B cell (primary cell): Measurements from ENCODE around the gene FOXO3. TPM values are rescaled to one million over a fixed set of nuclear protein-coding genes. Genes with fewer than 3 reads are reported as not detected.

Experiments used
- ATAC-seq: fragments of 200-7000 bp; cut with Tn5 transposase; one replicate; pipeline ENCODE4 v1.10.0; 2021; ENCODE audit warnings: low read depth, mild to moderate bottlenecking, moderate number of reproducible peaks, moderate library complexity
- CTCF ChIA-PET: fragments of 350-600 bp; sonication (Branson Sonifier 250); formaldehyde crosslinking; loops from one replicate; lab custom pipeline; 2021; ENCODE audit warnings: antibody characterized with exemption, inconsistent platforms; lab: Charles Lee
- POLR2A ChIA-PET: fragments of 350-600 bp; sonication (Branson Sonifier 250); formaldehyde crosslinking; loops from one replicate; lab custom pipeline; 2021; ENCODE audit warnings: antibody characterized with exemption; lab: Charles Lee
- DNase-seq: peaks from one replicate; pipeline ENCODE4 v3.0.0; 2013
- H2AFZ ChIP-seq: 2 replicates; pipeline ENCODE4 v1.6.1; 2012; ENCODE audit warnings: mild to moderate bottlenecking, low read depth, low read length; ENCODE audit not compliant: insufficient read depth, poor library complexity, severe bottlenecking
- H3K27ac ChIP-seq, 2 donors: 1 replicate in 1 of 2; 2 replicates in 1 of 2; pipeline ENCODE4 v1.5.1; 2012 to 2013; ENCODE audit warnings: low read length in 2 of 2, mild to moderate bottlenecking in 2 of 2, moderate library complexity in 1 of 2
- H3K27me3 ChIP-seq, 4 experiments: fragments of 200-600 bp in 1 of 4; sonication (generic) in 1 of 4; replicated peaks in 1 of 4; 1 replicate in 2 of 4; 2 replicates in 2 of 4; pipeline versions ENCODE4 v1.6.1 to v1.7.0; 2013 to 2016; ENCODE audit warnings: low read length in 3 of 4, mild to moderate bottlenecking in 2 of 4, mixed read lengths in 1 of 4, moderate library complexity in 1 of 4; ENCODE audit not compliant: insufficient read depth in 4 of 4, control insufficient read depth in 3 of 4; ENCODE audit errors: control extremely low read depth in 1 of 4
- H3K36me3 ChIP-seq, 2 experiments: replicated peaks in 1 of 2; 1 replicate in 1 of 2; 2 replicates in 1 of 2; pipeline versions ENCODE4 v1.6.1 to v1.7.1; 2013; ENCODE audit warnings: low read length in 1 of 2; ENCODE audit not compliant: insufficient read depth in 2 of 2, control insufficient read depth in 1 of 2; ENCODE audit errors: control extremely low read depth in 1 of 2, extremely low read depth in 1 of 2
- H3K4me1 ChIP-seq, 2 donors: fragments of 200-600 bp in 1 of 2; sonication (generic) in 1 of 2; 1 replicate in 1 of 2; 2 replicates in 1 of 2; pipeline versions ENCODE4 v1.5.1 to v1.6.1; 2013 to 2017; ENCODE audit warnings: low read length in 2 of 2; ENCODE audit not compliant: control insufficient read depth in 2 of 2, insufficient read depth in 2 of 2
- H3K4me2 ChIP-seq: replicated peaks from 2 replicates; pipeline ENCODE3; 2012; ENCODE audit warnings: mild to moderate bottlenecking, low read depth, low read length; ENCODE audit not compliant: poor library complexity, severe bottlenecking
- H3K4me3 ChIP-seq, 5 experiments: fragments of 200-600 bp in 1 of 5; sonication (generic) in 1 of 5; 1 replicate in 3 of 5; 2 replicates in 2 of 5; pipeline versions ENCODE4 v1.5.1 to v1.7.0; 2011 to 2016; ENCODE audit warnings: low read length in 4 of 5, mild to moderate bottlenecking in 4 of 5, low read depth in 2 of 5, control low read depth in 1 of 5, moderate library complexity in 1 of 5; ENCODE audit not compliant: insufficient read depth in 1 of 5; ENCODE audit errors: control extremely low read depth in 1 of 5, extremely low read depth in 1 of 5
- H3K79me2 ChIP-seq: fragments of 200-600 bp; sonication (generic); one replicate; pipeline ENCODE4 v1.6.0; 2016; ENCODE audit warnings: low read length; ENCODE audit not compliant: control insufficient read depth, insufficient read depth
- H3K9ac ChIP-seq: fragments of 200-600 bp; sonication (generic); 2 replicates; pipeline ENCODE4 v1.6.1; 2017; ENCODE audit warnings: mild to moderate bottlenecking, low read length, moderate library complexity
- H3K9me3 ChIP-seq, 3 donors: one replicate each; pipeline versions ENCODE4 v1.6.1 to v1.7.1; 2013; ENCODE audit warnings: low read length in 2 of 3; ENCODE audit not compliant: control insufficient read depth in 2 of 3, insufficient read depth in 1 of 3; ENCODE audit errors: control extremely low read depth in 1 of 3
- H4K20me1 ChIP-seq: 2 replicates; pipeline ENCODE4 v1.6.0; 2012; ENCODE audit warnings: mild to moderate bottlenecking, low read length; ENCODE audit not compliant: insufficient read depth, control insufficient read depth, poor library complexity, severe bottlenecking
- H3K27ac Mint-ChIP-seq: one replicate; pipeline ENCODE4 v1.8.0; 2021; ENCODE audit warnings: mixed read lengths
- H3K27me3 Mint-ChIP-seq: one replicate; pipeline ENCODE4 v1.8.0; 2021; ENCODE audit warnings: mixed read lengths
- H3K4me1 Mint-ChIP-seq: one replicate; pipeline ENCODE4 v1.8.0; 2021; ENCODE audit warnings: mixed read lengths
- H3K4me3 Mint-ChIP-seq: one replicate; pipeline ENCODE4 v1.8.0; 2021; ENCODE audit warnings: mixed read lengths
- H3K9me3 Mint-ChIP-seq: one replicate; pipeline ENCODE4 v1.8.0; 2022; ENCODE audit warnings: mixed read lengths; ENCODE audit not compliant: insufficient read depth
- CTCF ChIP-seq: fragments of 200-600 bp; IDR thresholded peaks from one replicate; pipeline ENCODE4 v1.8.0; 2022; ENCODE audit warnings: antibody characterized with exemption, mild to moderate bottlenecking
- EZH2 ChIP-seq: IDR thresholded peaks from 2 replicates; pipeline ENCODE4 v1.6.1; 2012; ENCODE audit warnings: borderline replicate concordance, low read depth, mild to moderate bottlenecking, moderate library complexity, low read length; ENCODE audit not compliant: insufficient read depth, poor library complexity, severe bottlenecking
- WGBS: methylation state at CpG from one replicate; pipeline ENCODE4 v1.1.5; 2013; ENCODE audit warnings: missing lambda C conversion rate; ENCODE audit not compliant: insufficient coverage; 5-methylcytosine and 5-hydroxymethylcytosine counted together
- intact Hi-C: fragments of 100-400 bp; cut with micrococcal nuclease; formaldehyde crosslinking; loops from one replicate; pipeline ENCODE4 v1.10.0; 2022
- polyA plus RNA-seq: library from polyadenylated mRNA; depleted of rRNA; stranded (reverse); fragments of >200 nt; gene quantifications from 2 replicates; pipeline ENCODE4 v1.2.3, GENCODE V29; 2012
- total RNA-seq, 2 donors: library from RNA; stranded (reverse); fragments of 120-200 nt in 1 of 2; gene quantifications; 1 replicate in 1 of 2; 2 replicates in 1 of 2; pipeline versions ENCODE4 v1.2.3 to v1.2.4, GENCODE V29; 2013 to 2022

FOXO3 gene
- total and polyA plus RNA-seq, 2 donors (not counting 1 experiment from before 2014, with no cell fraction given) = 6.0 to 16.9 TPM

- 60% methylated on average over 1 of the region's 3 CpGs for WGBS
- Histone ChIP-seq H3K79me2 (peaks cover 81% of the 10 kb centered on the region), H3K36me3 (no peaks in the 10 kb centered on the region), H4K20me1 (peaks cover 34% of the 10 kb centered on the region), H2AFZ (no peak overlapping the region), H3K4me3 (no peak overlapping the region), H3K27me3 (no peaks in the 10 kb centered on the region), H3K27ac (no peak overlapping the region), H3K4me2 (no peak overlapping the region), H3K9me3 (peaks cover 4 to 6% (median 5%) of the 10 kb centered on the region in 3 donors), H3K9ac (no peak overlapping the region), H3K4me1 (peaks cover 11 to 14% of the 10 kb centered on the region in 2 donors)
- ATAC-seq (no peak), DNase-seq (no peak)
- TF ChIP-seq EZH2 = no peak
- TF ChIP-seq CTCF = no peak
- H3K27ac Mint-ChIP-seq = no peak overlapping the region
- ChIA-PET POLR2A (interaction anchor here (0.6 kb wide), 1 partner anchor 130 kb away, joined by 3 read pairs; no protein-coding TSS in a partner anchor), CTCF (no interaction called here)
- H3K4me3 Mint-ChIP-seq = no peak overlapping the region
- H3K9me3 Mint-ChIP-seq = peaks cover 5% of the 10 kb centered on the region
- H3K4me1 Mint-ChIP-seq = peaks cover 30% of the 10 kb centered on the region
- intact Hi-C loops = no loop called here
- no peaks in the 10 kb centered on the region for H3K27me3 Mint-ChIP-seq
Measured at GRCh38 chr6:108616544-108616943, 55.8 kb downstream of the FOXO3 start.

- Histone ChIP-seq H3K9me3 (peaks cover 4 to 6% (median 5%) of the 10 kb centered on the region in 3 donors), H4K20me1 (peaks cover 38% of the 10 kb centered on the region), H3K4me3 (no peak overlapping the region), H3K9ac (no peak overlapping the region), H3K27me3 (no peaks in the 10 kb centered on the region), H3K27ac (no peak overlapping the region), H3K36me3 (no peaks in the 10 kb centered on the region), H3K4me2 (no peak overlapping the region), H3K79me2 (peaks cover 85% of the 10 kb centered on the region), H3K4me1 (peaks cover 11 to 14% of the 10 kb centered on the region in 2 donors), H2AFZ (no peak overlapping the region)
- DNase-seq = no peak
- CTCF ChIA-PET = no interaction called here
- TF ChIP-seq EZH2 = no peak
- no peak for TF ChIP-seq CTCF
- no peak for ATAC-seq
- intact Hi-C loops = no loop called here
- POLR2A ChIA-PET = no interaction called here
- no peaks in the 10 kb centered on the region for H3K27me3 Mint-ChIP-seq
- H3K4me1 Mint-ChIP-seq = peaks cover 33% of the 10 kb centered on the region
- H3K9me3 Mint-ChIP-seq = peaks cover 5% of the 10 kb centered on the region
- no peak overlapping the region for H3K4me3 Mint-ChIP-seq
- no peak overlapping the region for H3K27ac Mint-ChIP-seq
Measured at GRCh38 chr6:108616973-108617372, 56.3 kb downstream of the FOXO3 start.
